Retinal pigment epithelial cell (primary cell): ENCODE data around the gene PLCB4.

ENCODE experiments used
- DNase-seq: peaks from one replicate; pipeline ENCODE4 v3.0.0-alpha.2; 2010; ENCODE audit warnings: low read depth
- H3K4me3 ChIP-seq: 2 replicates; pipeline ENCODE4 v1.5.1; 2011; ENCODE audit warnings: mild to moderate bottlenecking, low read length, control low read depth, moderate library complexity
- CTCF ChIP-seq: conservative IDR thresholded peaks from 2 replicates; pipeline ENCODE4 v1.5.1; 2011; ENCODE audit warnings: low read depth, low read length, control low read depth, inconsistent platforms

Gene PLCB4

GRCh38 chr20:9483131-9483530 is 414.2 kb downstream of the PLCB4 start:
- no peak for TF ChIP-seq CTCF
- H3K4me3 ChIP-seq: no peak overlapping the region
- DNase-seq: no peak

- no peak overlapping the region for H3K4me3 ChIP-seq
- DNase-seq: no peak
- TF ChIP-seq CTCF: no peak
These were observed 416.9 kb downstream of the PLCB4 start for GRCh38 chr20:9485614-9486340.

- no peak for DNase-seq
- no peak for TF ChIP-seq CTCF
- H3K4me3 ChIP-seq: no peak overlapping the region
These were observed 418.3 kb downstream of the PLCB4 start for GRCh38 chr20:9487231-9487630.

GRCh38 chr20:9488063-9488462 is 419.2 kb downstream of the PLCB4 start:
- no peak for DNase-seq
- no peak overlapping the region for H3K4me3 ChIP-seq
- TF ChIP-seq CTCF: no peak

GRCh38 chr20:9490161-9490560 is 421.3 kb downstream of the PLCB4 start:
- no peak for DNase-seq
- no peak for TF ChIP-seq CTCF
- H3K4me3 ChIP-seq: no peak overlapping the region

GRCh38 chr20:9490631-9491030 is 421.7 kb downstream of the PLCB4 start:
- no peak for TF ChIP-seq CTCF
- no peak overlapping the region for H3K4me3 ChIP-seq
- no peak for DNase-seq

- no peak for TF ChIP-seq CTCF
- no peak overlapping the region for H3K4me3 ChIP-seq
- DNase-seq: no peak
These were observed 422.4 kb downstream of the PLCB4 start for GRCh38 chr20:9491324-9491723.
